Coronary artery (tissue), 2 donors: Measurements from ENCODE around the gene TBX6.

Experiments used
- DNase-seq: peaks from one replicate; pipeline ENCODE4 v3.0.0-alpha.2; 2017; ENCODE audit warnings: low spot score
- H3K27ac ChIP-seq, 2 donors: fragments of 200-600 bp; sonication (generic); one replicate each; pipeline ENCODE4 v1.5.1; 2016 to 2019
- H3K4me3 ChIP-seq: fragments of 200-600 bp; sonication (generic); 2 replicates; pipeline ENCODE4 v1.5.1; 2016; ENCODE audit warnings: mild to moderate bottlenecking, moderate library complexity
- CTCF ChIP-seq: fragments of 200-600 bp; sonication (generic); IDR thresholded peaks from one replicate; pipeline ENCODE4 v1.5.1; 2019; ENCODE audit warnings: antibody characterized with exemption

The TBX6 gene

GRCh38 chr16:30096105-30096861 lies 4.6 kb upstream of the TBX6 start, which contains the start of gene YPEL3:
Gene YPEL3, minus strand, starts transcription at chr16:30096213. Its CDS starts 731 bp downstream, at chr16:30095482.
- Histone ChIP-seq H3K4me3 (peak within 1 kb of the TSS; percentile 98), H3K27ac (peak within 1 kb of the TSS; percentile 90 to 100)
- no peak for TF ChIP-seq CTCF
- peak; percentile 93 for DNase-seq

- no peak for TF ChIP-seq CTCF
- peak overlapping the region; percentile 90 to 100 for H3K27ac ChIP-seq
- DNase-seq = no peak
Observed at GRCh38 chr16:30095166-30096078, 3.7 kb upstream of the TBX6 start.

GRCh38 chr16:30094541-30095165 lies 2.9 kb upstream of the TBX6 start:
- DNase-seq = no peak
- TF ChIP-seq CTCF = no peak

More at GRCh38 chr16:30095166-30096078, 3.7 kb upstream of the TBX6 start:
- H3K4me3 ChIP-seq = peak overlapping the region; percentile 98

GRCh38 chr16:30092373-30093010 lies 768 bp upstream of the TBX6 start:
- peak overlapping the region; percentile 36 to 91 for H3K27ac ChIP-seq
- TF ChIP-seq CTCF = peak; percentile 4
- peak overlapping the region; percentile 72 for H3K4me3 ChIP-seq
- no peak for DNase-seq

More at GRCh38 chr16:30094541-30095165, 2.9 kb upstream of the TBX6 start:
- peak overlapping the region; percentile 90 to 100 for H3K27ac ChIP-seq
- H3K4me3 ChIP-seq = peak overlapping the region; percentile 98

GRCh38 chr16:30090610-30091331 lies 953 bp downstream of the TBX6 start:
- no peak for TF ChIP-seq CTCF
- H3K4me3 ChIP-seq = peak overlapping the region; percentile 72
- peak overlapping the region; percentile 36 to 91 for H3K27ac ChIP-seq
- DNase-seq = no peak
